Upper lobe of right lung (tissue), 1 donor: Measurements from ENCODE around the gene PCGF5. TPM values are rescaled to one million over a fixed set of nuclear protein-coding genes. Genes with fewer than 3 reads are reported as not detected.
"Not testable (repeated sequence)": the region's sequence is repeated elsewhere in the genome, so short reads cannot be mapped to it uniquely, and the experiment has no call there.

ENCODE experiments used
- ATAC-seq: fragments of 200-7000 bp; cut with Tn5 transposase; one replicate; pipeline ENCODE4 v1.9.1; 2020; ENCODE audit warnings: mild to moderate bottlenecking, moderate library complexity
- DNase-seq: peaks from one replicate; pipeline ENCODE4 v3.0.0-alpha.2; 2020
- H3K27ac ChIP-seq: fragments of 200-600 bp; one replicate; pipeline ENCODE4 v1.8.0; 2022
- H3K27me3 ChIP-seq: fragments of 200-600 bp; one replicate; pipeline ENCODE4 v1.8.0; 2022; ENCODE audit warnings: mild to moderate bottlenecking
- H3K36me3 ChIP-seq: fragments of 200-600 bp; one replicate; pipeline ENCODE4 v1.8.0; 2022
- H3K4me1 ChIP-seq: fragments of 200-600 bp; one replicate; pipeline ENCODE4 v1.8.0; 2022
- H3K4me3 ChIP-seq: fragments of 200-600 bp; one replicate; pipeline ENCODE4 v1.8.0; 2022; ENCODE audit warnings: mild to moderate bottlenecking
- H3K9me3 ChIP-seq: fragments of 200-600 bp; one replicate; pipeline ENCODE4 v1.8.0; 2022
- CTCF ChIP-seq: fragments of 200-600 bp; IDR thresholded peaks from one replicate; pipeline ENCODE4 v1.8.0; 2022; ENCODE audit warnings: antibody characterized with exemption
- intact Hi-C: fragments of 100-400 bp; cut with DNase I; formaldehyde crosslinking; loops from one replicate; pipeline ENCODE4 v1.11.0; 2022
- total RNA-seq: library from RNA; stranded (reverse); fragmentation: NEBNext Ultra II Directional; extraction: Animal tissue kit (Norgen Biotek cat#: 25700); gene quantifications from one replicate; pipeline ENCODE4 v1.2.1, GENCODE V29; 2021
- donor health status: DM: no; HTN: yes; CAD: no; lungs with severe emphysema.

PCGF5 gene
- total RNA-seq, 1 donor from 2014 or later = 49.6 TPM

DNA sequence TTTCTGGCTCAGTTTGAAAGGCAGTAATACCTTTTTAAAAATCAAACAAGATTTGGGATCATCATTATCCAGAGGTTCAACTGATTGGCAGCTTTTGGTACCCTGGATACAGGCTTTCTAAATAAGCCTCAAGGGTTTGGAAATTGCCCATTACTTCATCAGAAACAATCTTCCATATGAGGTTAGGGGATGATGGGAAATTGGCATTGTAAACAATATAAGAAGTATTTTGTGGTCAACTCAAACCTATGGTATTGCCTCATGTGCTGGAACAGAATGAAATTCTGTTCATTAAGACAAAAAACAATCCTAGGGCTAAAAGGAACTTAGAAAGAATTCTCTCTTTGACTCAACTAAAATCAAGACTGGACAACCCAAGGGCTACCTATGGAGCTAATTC lies 97.1 kb downstream of the PCGF5 start:
- ATAC-seq (no peak), DNase-seq (no peak)
- Histone ChIP-seq H3K36me3 (no peaks in the 10 kb centered on the region), H3K27me3 (no peaks in the 10 kb centered on the region), H3K9me3 (no peaks in the 10 kb centered on the region), H3K4me1 (no peaks in the 10 kb centered on the region), H3K4me3 (no peak overlapping the region), H3K27ac (no peak overlapping the region)
- intact Hi-C loops = no loop called here
- no peak for TF ChIP-seq CTCF

DNA sequence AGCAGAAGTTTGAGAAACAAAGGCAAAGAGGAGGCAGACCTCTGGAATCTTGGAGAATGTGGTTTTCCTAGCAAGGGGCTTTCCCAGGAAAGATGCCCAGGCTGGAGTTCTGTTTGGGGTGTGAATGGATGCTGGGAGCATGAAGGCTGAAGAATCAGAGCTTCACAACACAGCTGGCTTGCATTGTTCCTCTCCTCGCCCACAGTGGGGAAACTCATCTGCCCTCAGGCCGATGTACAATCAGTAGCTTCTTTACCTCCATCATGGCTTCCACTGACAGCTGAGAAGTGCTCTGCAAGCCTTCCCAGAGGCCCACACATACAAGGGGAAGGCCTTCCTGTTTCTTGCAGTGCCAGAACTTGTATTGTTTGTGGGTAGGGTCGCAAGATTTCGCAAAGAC lies 98.9 kb downstream of the PCGF5 start:
- no peak for TF ChIP-seq CTCF
- no peaks in the 10 kb centered on the region for H3K4me1 ChIP-seq
- ATAC-seq (no peak), DNase-seq (no peak)
- no peak overlapping the region for H3K4me3 ChIP-seq
- no peaks in the 10 kb centered on the region for H3K27me3 ChIP-seq
- intact Hi-C loops = no loop called here
- no peaks in the 10 kb centered on the region for H3K9me3 ChIP-seq
- H3K27ac ChIP-seq = no peak overlapping the region
- H3K36me3 ChIP-seq = no peaks in the 10 kb centered on the region

GRCh38 chr10:91323293-91323905 lies 102.9 kb downstream of the PCGF5 start:
- DNase-seq, ATAC-seq: not testable (repeated sequence)

GRCh38 chr10:91328320-91328984 lies 108.0 kb downstream of the PCGF5 start:
- no peak for ATAC-seq
- no peaks in the 10 kb centered on the region for H3K36me3 ChIP-seq

More at GRCh38 chr10:91323293-91323905, 102.9 kb downstream of the PCGF5 start:
- intact Hi-C loops, H3K4me1 ChIP-seq, H3K36me3 ChIP-seq, H3K4me3 ChIP-seq, H3K27me3 ChIP-seq, H3K27ac ChIP-seq, H3K9me3 ChIP-seq: not testable (repeated sequence)

More at GRCh38 chr10:91328320-91328984, 108.0 kb downstream of the PCGF5 start:
- Histone ChIP-seq H3K27ac (no peak overlapping the region), H3K4me1 (no peaks in the 10 kb centered on the region), H3K4me3 (no peak overlapping the region), H3K9me3 (no peaks in the 10 kb centered on the region), H3K27me3 (no peaks in the 10 kb centered on the region)
- TF ChIP-seq CTCF = no peak
- intact Hi-C loops = no loop called here
- no peak for DNase-seq

Other genes starting within 250 kb of the PCGF5 start
- gene HECTD2, start 189.7 kb downstream of the PCGF5 start, total RNA-seq = 14.8 TPM